Measurements from ENCODE around the gene FREM1. TPM values are rescaled to one million over a fixed set of nuclear protein-coding genes. Genes with fewer than 3 reads are reported as not detected.

The FREM1 gene
- total and polyA plus RNA-seq, 10 of the 15 experiments (the other 5 are each of a cell fraction or from before 2014, with no cell fraction given) = 0.01 to 0.16 (median 0.08) TPM; not detected in 7

- TF ChIP-seq USF2 (IDR thresholded peaks at IDR 0.05; ENCODE audit: borderline replicate concordance, low read depth, low read length) = no peak
Observed at GRCh38 chr9:14902561-14902960, 7.7 kb downstream of the FREM1 start (continued).

GRCh38 chr9:14899815-14900193 is 10.4 kb downstream of the FREM1 start:
- BruUV-seq (replicated peaks) = no TSS peak
- TF ChIP-seq CHD2 (IDR thresholded peaks at IDR 0.05; ENCODE audit: borderline replicate concordance, low read depth, low read length) = no peak
- no peak for TF ChIP-seq SMAD1 (IDR thresholded peaks at IDR 0.05; ENCODE audit: low read depth, partially characterized antibody)
- no peak for TF ChIP-seq RFX5 (IDR thresholded peaks at IDR 0.05; ENCODE audit: low read depth, low read length)
- TF ChIP-seq NFYA (IDR thresholded peaks at IDR 0.05; ENCODE audit: borderline replicate concordance, low read depth, low read length) = no peak
- no peak for TF ChIP-seq SUZ12 (IDR thresholded peaks at IDR 0.05; ENCODE audit: unreplicated experiment)
- TF ChIP-seq GATAD2B (conservative IDR thresholded peaks at IDR 0.05; ENCODE audit: low read depth) = no peak
- no peak for TF ChIP-seq HCFC1 (IDR thresholded peaks at IDR 0.05; ENCODE audit: low read length)
- TF ChIP-seq RB1 (IDR thresholded peaks at IDR 0.05; ENCODE audit: borderline replicate concordance) = no peak
- TF ChIP-seq ZBTB11 (CRISPR knock-in tag; IDR thresholded peaks at IDR 0.05) = no peak
- TF ChIP-seq MTA2 (IDR thresholded peaks at IDR 0.05; ENCODE audit: low read depth) = no peak
- TF ChIP-seq PKNOX1 (IDR thresholded peaks at IDR 0.05) = no peak
- no peak for TF ChIP-seq BMI1 (IDR thresholded peaks at IDR 0.05; ENCODE audit: borderline replicate concordance)
- no peak for TF ChIP-seq CBX5 (IDR thresholded peaks at IDR 0.05; ENCODE audit: low read depth)
- no peak for TF ChIP-seq HDAC6 (IDR thresholded peaks at IDR 0.05; ENCODE audit: unreplicated experiment)
- WGBS (ENCODE audit: insufficient coverage, insufficient replicate concordance, low lambda C conversion rate, missing lambda C conversion rate) = 39% methylated on average over 4 of the region's 4 CpGs
- no peak overlapping the region for H2AFZ ChIP-seq (ENCODE audit: control insufficient read depth, low read depth, low read length)
- H3K9me3 ChIP-seq (replicated peaks; ENCODE audit: control insufficient read depth, insufficient read depth, low read length) = no peaks in the 10 kb centered on the region
- intact Hi-C loops (cut with micrococcal nuclease; ENCODE audit: unreplicated experiment) (no loop called here), in situ Hi-C loops (cut with MboI) (no loop called here)
- no peaks in the 10 kb centered on the region for H3K79me2 ChIP-seq (ENCODE audit: control insufficient read depth, insufficient read depth, low read length)
- no peak for DNase-seq (ENCODE audit: low read depth, low spot score)
- H4K20me1 ChIP-seq (ENCODE audit: control insufficient read depth, insufficient read depth) = no peaks in the 10 kb centered on the region
- H3K36me3 ChIP-seq (ENCODE audit: control insufficient read depth in 2 of 2, insufficient read depth in 2 of 2, low read length in 1 of 2) = no peaks in the 10 kb centered on the region
- SMC1A ChIA-PET (ENCODE audit: uncharacterized antibody, unreplicated experiment) = no interaction called here
- CTCF ChIA-PET = no interaction called here
- POLR2A ChIA-PET = no interaction called here
- no peak overlapping the region for H3K9ac ChIP-seq (ENCODE audit: control insufficient read depth, insufficient read depth, low read length)
- no peaks in the 10 kb centered on the region for H3K4me1 ChIP-seq (ENCODE audit: control insufficient read depth, insufficient read depth, low read length)
- no peak for ATAC-seq
- no peak for FAIRE-seq
- no peak overlapping the region for H3K27ac ChIP-seq (ENCODE audit: control insufficient read depth, insufficient read depth)
- RAD21 ChIA-PET (ENCODE audit: unreplicated experiment) = no interaction called here
- no peak overlapping the region for H3K4me3 ChIP-seq
- no peak overlapping the region for H3K4me2 ChIP-seq (ENCODE audit: control insufficient read depth, insufficient read depth)
- H3K27me3 ChIP-seq (replicated peaks in 1 of 2; ENCODE audit: control insufficient read depth in 2 of 2, insufficient read depth in 2 of 2, low read length in 1 of 2) = no peaks in the 10 kb centered on the region
